Stimulated activated CD8-positive, alpha-beta memory T cell treated with anti-CD3 and anti-CD28 coated beads, Interleukin-12 subunit alpha, Interleukin-12 subunit beta, amount 100 ng/mL, for 24 hours (primary cell): ENCODE data around the gene POU6F1.

Experiments used
- DNase-seq: peaks from one replicate; pipeline ENCODE4 v3.0.0-alpha.2; 2020; ENCODE audit errors: extremely low read depth

Gene POU6F1

DNA sequence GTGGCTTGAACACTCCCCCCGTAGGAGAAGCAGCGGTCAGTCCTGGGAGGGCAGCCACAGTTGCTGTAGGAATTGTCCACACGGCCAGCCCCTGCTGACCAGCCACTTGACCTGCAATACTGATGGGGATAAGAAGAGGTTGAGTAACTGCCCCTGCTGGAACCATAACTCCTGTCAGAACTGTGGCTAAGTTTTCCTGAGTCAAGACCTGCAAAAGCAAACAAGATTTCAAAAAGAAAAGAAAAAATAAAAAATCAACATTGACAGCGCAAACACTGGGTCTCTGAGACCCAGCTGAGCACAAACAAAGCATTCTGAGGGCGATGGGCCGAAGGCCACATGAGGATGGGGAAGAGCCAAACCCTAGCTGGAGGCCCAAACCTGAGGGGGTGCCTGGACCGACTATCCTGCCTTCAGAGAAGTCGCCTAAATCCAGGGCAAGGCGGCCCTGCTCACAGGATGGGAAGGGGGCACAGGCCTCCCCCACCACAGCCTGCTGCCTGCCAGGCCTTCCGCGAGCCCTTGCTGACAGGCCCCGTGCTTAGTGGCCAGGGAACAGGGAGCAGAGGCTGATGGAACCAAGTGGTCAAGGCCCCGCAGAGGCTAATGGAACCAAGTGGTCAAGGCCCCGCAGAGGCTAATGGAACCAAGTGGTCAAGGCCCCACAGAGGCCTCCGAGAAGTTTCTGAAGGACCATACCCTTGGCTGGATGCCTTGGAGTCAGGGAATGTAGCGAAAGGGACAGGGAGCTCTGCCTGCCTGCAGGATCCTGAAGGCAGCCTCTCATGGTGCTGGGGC, 19.1 kb downstream of the POU6F1 start:
- DNase-seq: no peak

DNA sequence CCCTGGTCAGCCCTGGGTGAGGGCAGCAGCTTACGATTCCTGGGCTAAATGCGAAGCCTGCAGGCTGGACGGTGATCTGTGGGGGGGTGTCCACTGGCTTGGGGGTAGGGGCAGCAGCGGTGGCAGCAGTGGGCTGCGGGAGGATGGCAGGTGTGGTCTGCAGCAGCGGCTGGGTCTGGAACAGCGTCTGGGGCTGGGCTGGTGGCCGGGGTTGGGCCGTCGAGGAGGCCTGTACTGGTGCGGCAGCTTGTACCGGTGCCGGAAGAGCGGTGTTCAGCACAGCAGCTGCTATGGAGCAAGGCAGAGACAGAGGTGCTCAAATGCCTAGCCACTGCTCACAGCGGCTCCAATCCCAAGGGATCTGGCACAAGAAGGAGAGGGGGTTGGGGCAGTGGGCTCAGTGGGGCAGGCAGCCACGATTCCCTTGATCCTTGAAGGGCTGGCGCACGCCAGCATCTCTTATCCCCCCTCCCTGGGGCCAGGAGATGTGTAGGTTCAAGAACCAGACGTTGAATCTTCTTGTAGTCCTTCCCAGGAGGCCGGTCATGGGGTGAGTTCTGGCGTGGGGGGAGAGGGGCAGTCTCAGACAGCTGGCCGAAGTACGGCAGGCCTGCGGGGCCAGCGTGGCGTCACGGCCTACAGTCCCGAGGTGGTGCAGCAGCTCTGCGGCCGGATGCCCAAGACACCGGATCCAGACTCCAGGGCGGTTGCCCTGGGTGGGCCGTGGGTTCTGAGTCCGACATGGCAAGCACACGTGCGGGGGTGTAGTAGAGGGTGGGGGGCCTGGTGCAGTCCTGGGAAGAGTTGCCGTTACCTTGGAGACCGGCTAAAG, 19.9 kb downstream of the POU6F1 start:
- DNase-seq: no peak

DNA sequence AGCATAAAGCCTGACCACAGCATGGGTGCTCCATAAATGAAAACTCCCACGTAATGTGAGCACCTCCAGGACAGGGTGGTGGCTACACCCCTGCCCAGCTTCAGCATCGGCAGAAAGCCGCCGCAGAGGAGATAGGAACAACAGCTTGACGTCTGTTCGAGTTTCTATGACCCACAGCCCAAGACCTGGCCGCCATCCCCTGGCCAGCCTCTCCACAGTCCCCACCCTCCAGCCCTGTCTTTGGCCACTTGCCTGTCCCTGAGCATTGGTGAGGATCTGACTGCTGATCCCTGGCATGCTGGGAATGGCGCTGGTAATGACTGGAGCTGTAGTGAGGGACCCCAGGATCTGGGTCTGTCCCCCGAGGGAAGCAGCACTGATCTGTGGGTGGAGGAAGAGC, 21.3 kb downstream of the POU6F1 start:
- DNase-seq: no peak

DNA sequence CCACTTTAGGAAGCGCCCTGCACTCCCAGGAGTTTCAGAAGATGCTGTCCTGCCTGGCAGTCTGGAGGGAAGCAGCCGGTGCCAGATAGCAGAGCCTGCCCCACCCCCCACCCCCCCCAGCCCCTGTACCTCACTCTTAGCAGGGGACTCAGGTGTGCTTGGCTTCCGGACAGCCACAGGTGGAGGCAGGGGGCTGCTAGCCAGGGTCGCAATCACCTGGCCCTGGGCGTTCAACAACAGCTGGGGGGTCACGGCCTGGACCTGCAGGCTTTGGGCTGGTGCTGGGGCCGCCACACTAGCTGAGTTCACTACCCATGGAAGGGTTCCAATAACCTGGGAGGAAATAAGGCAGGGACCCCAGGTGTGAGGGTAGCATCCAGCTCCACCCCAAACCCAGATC, 22.0 kb downstream of the POU6F1 start:
- DNase-seq: no peak

DNA sequence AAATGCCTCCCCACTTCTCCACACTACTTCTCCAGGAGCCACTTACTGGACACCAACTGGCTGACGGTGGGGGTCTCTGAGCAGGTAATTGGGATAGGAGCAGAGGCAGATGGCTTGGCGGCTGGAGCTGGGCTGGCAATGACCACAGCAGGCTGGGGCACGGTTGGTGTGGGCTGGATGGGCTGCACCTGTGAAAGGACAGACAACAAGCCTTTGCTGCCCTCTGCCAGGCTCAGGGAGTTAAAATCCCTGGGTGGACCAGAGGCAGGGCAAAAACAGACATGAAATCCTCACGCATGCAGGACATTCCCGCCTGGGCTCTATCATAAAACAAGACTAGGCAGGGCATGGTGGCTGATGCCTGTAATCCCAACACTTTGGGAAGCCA, 25.6 kb downstream of the POU6F1 start:
- no peak for DNase-seq

DNA sequence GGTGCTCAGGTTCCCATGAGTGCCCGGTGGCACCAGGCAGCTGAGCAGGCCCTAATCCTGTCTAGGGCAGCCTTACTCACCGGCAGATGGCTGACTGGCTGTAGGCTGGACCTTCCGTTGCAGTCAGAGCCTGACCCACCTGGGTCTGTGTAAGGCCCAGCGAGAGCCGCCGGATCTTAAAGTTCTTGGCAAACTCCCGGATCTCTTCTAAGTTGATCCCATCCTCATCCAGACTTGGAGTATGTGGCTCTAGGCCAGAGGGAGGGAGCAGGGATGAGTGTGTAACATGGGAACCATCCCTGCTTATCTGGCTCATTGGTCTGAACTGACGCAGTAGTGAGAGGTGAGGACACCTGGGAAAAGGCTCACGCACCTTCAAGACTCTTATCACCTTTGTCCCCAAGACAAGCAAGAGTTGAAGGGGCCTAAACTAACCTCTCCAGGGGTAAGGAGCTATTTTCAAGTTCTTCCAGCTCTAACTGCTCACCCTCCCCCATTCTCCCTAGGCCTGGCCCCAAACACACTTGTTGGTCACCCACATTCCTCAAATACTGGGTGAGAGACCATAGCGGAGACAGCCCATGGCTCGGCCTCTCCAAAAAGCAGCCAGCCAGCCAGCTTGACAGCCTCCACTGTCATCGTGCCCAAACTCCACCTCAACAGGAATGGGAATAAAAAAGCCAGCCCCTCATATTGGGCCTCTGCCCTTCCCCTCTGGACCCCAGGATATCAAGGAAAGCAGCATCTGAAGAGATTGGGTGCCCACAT, 26.2 kb downstream of the POU6F1 start:
- DNase-seq: no peak

DNA sequence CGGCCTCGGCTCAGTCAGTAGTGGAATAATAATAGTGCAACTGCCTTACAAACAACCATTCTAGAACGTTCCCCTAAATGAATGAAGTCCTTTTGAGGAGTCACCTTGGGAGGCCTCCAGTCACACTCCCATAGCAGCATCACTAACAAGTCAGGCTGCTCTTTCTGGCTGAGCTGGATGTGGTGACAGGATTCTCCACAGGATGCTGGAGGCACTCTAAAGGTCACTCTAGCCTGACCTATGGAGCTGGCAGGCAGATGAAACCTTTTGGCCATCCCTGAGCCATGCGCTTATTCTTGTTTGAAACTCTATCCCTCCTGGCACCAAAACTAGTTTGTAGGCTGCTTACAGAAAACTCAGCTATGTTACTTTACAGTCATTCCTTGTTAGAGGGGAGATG, 27.0 kb downstream of the POU6F1 start:
- no peak for DNase-seq

DNA sequence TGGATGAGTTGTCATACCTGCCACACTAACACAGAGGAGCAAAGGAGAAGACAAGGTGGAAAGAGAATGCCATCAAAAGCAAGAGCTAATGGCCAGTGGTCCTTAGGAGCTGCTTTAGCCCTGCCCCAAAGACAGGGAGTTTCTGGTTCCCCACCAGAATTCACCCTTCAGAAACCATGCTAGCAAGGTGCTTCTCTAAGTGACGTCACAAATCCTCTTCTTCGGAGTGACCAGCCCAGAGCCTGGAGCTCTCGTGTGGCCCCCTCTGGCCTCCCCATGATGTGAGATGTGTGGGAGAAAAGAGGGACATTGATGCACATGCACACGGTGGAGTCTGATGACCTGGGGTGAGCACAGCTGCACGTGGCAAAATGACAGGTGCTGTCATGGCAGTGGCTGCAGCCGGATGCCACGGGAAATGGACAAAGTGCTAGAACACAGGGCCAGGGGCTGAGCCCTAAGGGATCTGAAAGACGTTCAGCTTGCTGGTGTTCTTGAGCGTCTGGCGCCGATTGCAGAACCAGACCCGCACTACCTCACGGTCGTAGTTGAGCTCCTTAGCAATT, 28.0 kb downstream of the POU6F1 start:
- no peak for DNase-seq

DNA sequence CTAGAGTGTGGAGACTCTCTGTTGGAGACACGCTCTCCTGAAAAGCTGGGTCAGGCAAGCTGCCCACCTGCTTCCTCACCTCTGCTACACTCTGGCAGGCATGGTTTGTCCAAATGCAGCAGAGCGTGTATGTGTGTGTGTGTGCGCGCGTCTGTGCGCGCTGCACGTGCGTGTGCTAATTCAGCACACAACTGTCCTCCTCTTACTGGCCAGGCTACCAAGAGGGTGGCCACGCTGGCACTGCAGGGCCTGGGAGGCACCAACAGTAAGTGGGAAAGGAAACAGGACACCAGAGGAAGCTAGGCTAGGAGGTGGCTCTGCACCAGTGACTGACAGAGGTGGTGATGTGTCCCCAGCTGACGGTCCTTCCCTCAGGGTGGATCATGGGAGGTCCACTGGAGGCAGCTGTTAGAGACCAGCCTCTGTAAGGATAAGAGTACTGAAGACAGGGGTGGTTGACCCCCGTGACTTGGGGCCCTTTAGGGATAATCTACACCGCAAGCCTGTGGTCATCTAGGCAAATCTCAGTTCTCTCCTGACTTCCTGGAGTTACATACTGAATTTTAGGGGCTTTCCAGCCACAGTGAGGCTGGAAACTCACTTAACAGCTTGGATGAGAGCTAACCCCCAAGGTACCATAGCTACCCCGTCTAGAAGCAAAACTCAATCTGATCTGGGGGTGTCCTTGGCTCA, 29.4 kb downstream of the POU6F1 start:
- DNase-seq: no peak

DNA sequence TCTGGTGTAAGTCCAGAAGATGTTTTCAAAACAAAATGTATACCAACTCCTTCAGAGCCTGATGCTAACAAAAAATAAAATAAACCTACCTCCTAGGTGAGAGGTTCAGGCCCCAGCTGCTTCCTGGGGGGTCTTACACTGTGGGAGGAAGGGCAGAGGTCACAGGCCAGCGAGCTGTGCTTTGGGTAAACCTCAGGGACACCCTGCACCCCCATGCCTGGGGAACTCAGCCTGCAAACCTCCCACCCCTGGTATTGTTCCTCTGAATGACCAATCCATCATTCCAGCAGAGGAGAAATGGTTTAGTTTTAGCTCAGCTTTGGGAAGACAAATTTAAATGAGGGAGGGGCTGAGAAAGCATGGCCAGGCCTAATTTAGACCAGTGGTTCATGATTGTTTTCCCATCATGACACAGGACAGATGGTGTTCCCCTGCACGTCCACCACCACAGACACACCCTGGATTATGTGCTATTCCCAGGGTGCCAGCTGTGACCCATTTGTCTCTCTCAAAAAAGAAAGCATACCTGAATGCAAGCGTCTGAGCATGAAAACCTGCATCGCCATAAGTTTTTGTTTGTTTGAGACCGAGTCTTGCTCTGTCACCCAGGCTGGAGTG, 30.4 kb downstream of the POU6F1 start:
- DNase-seq: no peak

DNA sequence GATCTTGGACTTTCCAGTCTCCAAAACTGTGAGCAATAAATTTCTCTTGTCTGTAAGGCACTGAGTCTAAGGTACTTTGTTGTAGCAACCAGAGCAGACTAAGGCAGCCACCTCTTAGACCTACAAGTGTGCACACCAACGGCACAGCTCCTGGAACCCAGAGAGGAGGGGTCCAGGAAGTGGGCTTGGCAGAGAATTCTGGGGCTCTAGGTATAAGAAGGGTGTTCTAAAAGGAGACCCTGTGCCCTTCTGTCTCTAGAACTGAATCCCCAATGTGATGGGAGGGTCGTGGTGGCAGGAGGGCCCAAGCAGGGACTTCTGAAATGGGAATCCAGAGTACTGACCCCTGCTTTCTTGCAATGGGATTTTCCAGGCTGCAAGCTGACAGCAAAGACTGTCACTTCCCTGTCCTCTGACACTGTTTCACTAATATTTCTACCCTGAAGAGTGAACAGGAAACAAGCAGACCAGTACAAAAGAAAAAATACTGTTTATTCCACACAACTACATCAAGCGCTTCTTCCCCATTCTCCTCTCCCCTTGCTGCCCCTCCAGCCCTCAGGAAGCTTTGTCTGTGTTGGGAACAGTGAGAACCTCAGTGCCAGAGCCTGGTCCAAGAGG, 31.3 kb downstream of the POU6F1 start:
- no peak for DNase-seq

DNA sequence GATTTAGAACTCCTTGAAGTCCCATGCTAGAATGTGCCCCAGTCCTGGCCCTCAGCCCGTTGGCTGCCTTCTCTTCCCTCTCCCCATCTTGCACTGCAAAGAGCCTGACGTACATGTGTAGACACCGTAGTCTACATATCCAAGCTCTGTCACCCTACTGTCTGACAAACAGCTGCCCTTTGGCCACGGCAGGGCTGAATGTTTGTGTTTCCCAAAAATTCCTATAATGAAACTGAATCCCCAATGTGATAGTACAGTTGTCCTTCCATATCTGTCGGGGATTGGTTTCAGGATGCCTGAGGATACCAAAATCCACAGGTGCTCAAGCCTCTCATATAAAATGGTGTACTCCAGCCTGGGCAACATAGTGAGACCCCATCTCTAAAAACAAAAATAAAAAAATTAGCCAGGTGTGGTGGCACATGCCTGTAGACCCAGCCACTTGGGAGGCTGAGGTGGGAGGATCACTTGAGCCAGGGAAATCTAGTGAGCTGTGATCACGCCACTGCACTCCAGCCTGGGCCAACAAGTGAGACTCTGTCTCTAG, 32.6 kb downstream of the POU6F1 start:
- no peak for DNase-seq

DNA sequence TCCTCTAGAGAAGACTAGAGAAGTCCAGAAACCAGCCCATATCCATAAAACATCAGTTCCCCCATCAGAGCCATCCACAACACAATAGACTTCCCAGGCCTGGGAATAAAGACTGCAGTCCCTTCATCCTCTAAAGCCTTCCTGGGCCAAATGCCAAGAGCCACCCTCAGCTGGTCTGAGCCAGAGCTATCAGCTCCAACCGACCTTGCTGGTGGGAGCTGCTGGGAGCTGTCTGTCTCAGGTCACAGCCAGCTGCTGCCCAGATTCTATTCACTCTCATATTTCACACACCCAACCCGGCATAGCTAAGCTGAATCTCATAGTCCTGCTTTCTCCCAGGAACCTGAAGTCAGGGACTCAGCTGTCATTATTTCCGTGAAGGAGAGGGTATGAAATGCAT, 34.0 kb downstream of the POU6F1 start:
- DNase-seq: no peak

DNA sequence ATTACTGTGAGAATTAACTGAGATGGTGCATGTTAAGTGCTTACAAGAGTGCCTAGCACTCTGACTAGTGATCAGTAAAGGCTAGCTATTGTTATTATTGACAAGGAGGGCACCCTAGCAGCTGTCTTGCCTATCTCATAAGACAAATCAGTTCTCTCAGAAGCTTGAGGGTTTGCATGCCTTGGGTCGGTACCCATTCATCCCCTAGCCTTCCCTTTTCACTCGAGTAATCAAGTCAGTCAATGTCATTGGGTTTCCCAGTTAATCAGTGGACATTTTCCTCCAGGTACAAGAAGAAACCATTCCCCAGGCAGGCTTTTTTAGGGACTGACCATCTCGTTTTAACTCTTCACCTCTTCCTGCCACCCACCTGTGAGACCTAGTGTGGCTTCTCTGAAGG, 34.5 kb downstream of the POU6F1 start:
- DNase-seq: no peak

DNA sequence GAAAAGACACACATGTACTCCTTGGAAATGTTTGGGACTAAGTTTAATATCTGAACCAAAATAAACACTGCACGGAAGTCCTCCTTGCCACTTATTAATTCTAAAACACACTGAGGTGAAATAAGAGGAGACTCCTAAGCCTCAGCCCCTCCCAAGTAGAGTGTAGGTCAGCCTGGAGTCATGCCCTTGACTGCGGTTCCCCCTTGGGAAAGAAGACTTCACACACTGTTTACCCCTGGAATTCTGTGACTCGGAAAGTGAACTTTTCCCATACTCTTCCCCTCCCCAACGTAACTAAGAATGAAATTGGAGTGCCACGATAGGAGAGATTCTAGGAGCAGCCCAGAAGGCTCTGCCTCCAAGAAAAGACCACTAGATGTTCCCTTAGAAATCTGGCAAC, 36.3 kb downstream of the POU6F1 start:
- no peak for DNase-seq

DNA sequence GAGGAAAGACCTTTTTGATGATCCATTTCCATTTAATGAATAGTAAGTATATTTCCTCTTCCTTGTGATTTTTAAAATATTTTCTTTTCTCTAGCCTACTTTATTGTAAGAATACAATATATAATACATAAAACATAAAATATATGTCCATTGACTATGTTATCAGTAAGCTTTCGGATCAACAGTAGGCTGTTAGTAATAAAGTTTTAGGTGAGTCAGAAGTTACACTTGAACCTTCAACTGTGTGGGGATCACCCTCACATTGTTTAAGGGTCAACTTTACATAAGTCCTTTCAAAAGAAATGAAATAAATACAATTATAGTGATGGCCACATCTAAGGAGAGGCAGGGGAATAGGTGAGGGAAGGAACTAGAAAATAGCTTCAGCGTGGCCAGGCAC, 40.0 kb downstream of the POU6F1 start:
- no peak for DNase-seq

DNA sequence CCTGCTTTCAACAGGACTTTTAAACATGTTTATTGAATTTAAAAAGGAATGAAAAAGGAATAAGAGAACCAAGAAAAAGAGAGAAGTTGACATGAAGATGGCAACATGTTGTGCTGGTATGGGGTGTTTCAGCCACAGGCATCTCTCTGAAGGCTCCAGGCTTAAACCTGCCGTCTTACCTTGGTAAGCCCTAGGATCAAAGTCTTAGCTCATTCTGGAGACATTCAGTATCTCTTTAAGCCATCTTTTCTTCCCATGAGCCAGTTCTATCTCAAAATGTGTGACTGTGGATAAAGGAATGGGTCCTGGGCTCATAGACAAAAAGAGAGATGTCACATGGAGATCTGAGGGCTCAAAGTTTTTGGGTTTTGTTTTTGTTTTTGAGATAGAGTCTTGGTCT, 43.4 kb downstream of the POU6F1 start:
- DNase-seq: no peak

DNA sequence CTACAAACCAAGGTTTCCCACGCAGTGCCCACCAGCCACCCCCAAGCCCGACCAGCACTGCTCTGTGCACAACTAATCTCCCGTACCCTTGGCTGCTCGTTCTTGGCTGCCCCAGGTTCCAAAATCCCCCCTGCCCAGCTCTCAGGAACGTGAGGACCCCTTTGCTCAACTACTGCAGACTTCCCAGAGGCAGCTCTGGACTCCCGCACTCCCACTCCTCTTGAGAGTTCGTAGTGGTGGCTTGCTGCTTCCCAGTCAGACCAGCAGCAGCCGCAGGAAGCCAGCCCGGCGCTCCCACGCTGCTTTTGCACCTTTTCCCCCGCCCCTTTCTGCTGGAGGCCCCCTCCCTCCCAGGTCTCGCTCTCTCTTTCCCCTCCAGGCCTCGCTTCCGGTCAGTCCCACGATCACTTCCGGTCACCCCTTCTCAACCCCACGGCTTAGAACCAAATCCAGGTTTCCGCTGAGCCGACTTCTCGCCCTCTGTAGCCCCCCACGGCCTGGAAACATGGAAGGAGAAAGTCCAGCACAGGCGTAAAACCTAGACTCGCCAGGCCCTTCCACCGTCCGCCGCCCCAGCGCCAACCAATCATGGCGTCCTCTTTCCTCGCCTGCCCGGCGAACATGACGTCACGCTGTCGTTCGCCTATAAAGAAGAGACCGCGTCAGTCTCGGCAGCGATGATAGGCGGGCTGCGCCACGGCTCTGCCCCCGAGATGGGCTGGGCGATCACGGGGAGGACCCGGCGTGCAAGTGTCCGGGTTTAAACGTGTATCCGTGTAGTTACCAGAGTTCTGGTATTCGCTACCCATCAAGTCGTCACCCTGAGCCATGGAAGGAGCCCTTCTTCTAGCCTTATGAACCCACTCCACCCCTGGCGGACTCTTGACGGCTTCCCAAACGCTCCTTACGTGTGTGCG, 45.1 kb downstream of the POU6F1 start, which contains the start of gene TFCP2:
Gene TFCP2, minus strand, starts transcription at position 621 of the 917 bp plus-strand sequence. CDS start 713 bp downstream, outside the sequence.
- DNase-seq: peak; percentile 79

DNA sequence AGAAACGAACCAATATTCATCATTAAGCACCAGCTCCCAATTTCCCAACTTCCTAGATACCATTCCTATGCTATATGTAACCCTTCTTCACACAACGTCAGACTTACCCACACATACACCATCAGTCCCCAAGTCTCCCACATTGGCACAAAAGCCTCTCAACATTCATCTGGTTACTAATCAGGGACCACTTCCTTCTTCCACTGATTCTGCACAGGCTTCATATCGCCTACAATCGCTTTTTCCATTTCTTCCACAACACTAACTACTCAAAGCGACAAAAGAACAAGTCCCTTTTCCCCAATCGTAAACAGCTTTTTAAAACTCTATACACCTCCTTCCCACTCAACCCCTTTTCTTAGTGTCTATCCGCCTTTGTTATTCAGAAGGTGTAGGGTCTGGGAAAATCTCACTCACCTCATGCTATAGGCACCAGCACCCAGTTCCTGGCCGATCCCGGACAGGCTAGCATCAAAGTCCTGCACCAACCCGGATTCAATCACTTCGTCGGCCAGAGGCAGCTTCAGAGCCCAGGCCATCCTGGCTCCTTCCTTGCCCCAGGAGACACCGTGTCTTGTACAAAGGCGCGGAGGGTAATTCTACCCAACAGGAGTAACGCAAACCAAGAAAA, 45.9 kb downstream of the POU6F1 start:
- DNase-seq: no peak
